Naive thymus-derived CD8-positive, alpha-beta T cell (primary cell): ENCODE data around the gene EIF3I. TPM values are rescaled to one million over a fixed set of nuclear protein-coding genes. Genes with fewer than 3 reads are reported as not detected.

ENCODE experiments used
- ATAC-seq, 2 donors: fragments of 150-1000 bp; cut with Tn5 transposase in 1 of 2; sonication (Bioruptor Pico), chemical (Tn5 transposase) in 1 of 2; 1 replicate in 1 of 2; 2 replicates in 1 of 2; pipeline ENCODE4 v1.10.0; 2021; ENCODE audit warnings: mild to moderate bottlenecking in 2 of 2, moderate library complexity in 2 of 2
- POLR2A ChIA-PET: fragments of 350-600 bp; sonication (Branson Sonifier 250); formaldehyde crosslinking; loops from one replicate; lab custom pipeline; 2021; ENCODE audit warnings: antibody characterized with exemption; lab: Charles Lee
- DNase-seq, 10 donors: peaks; one replicate each; pipeline versions ENCODE4 v3.0.0 to v3.0.0-alpha.2; 2020 to 2022
- H3K27ac Mint-ChIP-seq, 10 donors: one replicate each; pipeline ENCODE4 v1.8.0; 2020 to 2022; ENCODE audit warnings: mild to moderate bottlenecking in 10 of 10, mixed read lengths in 10 of 10, moderate library complexity in 4 of 10, inconsistent platforms in 1 of 10
- H3K27me3 Mint-ChIP-seq, 5 donors: one replicate each; pipeline ENCODE4 v1.8.0; 2021 to 2022; ENCODE audit warnings: mixed read lengths in 5 of 5
- H3K36me3 Mint-ChIP-seq, 3 donors: one replicate each; pipeline ENCODE4 v1.8.0; 2020 to 2022; ENCODE audit warnings: mixed read lengths in 3 of 3, mild to moderate bottlenecking in 2 of 3, inconsistent platforms in 1 of 3
- H3K4me1 Mint-ChIP-seq, 4 donors: one replicate each; pipeline ENCODE4 v1.8.0; 2021 to 2022; ENCODE audit warnings: mixed read lengths in 4 of 4
- H3K4me3 Mint-ChIP-seq, 10 donors: one replicate each; pipeline ENCODE4 v1.8.0; 2020 to 2022; ENCODE audit warnings: mild to moderate bottlenecking in 10 of 10, mixed read lengths in 10 of 10, moderate library complexity in 6 of 10, inconsistent platforms in 1 of 10
- H3K9me3 Mint-ChIP-seq, 9 donors: one replicate each; pipeline ENCODE4 v1.8.0; 2020 to 2022; ENCODE audit warnings: mixed read lengths in 9 of 9, mild to moderate bottlenecking in 3 of 9, inconsistent platforms in 1 of 9, moderate library complexity in 1 of 9
- polyA plus RNA-seq, 3 donors: library from polyadenylated mRNA; unstranded; fragments of 300-500 nt; fragmentation: Illumina TruSeq; gene quantifications; one replicate each; pipeline ENCODE4 v1.2.3, GENCODE V29; 2021
- total RNA-seq, 8 experiments: library from RNA in 2 of 8; stranded (reverse) in 2 of 8; gene quantifications; one replicate each; pipeline ENCODE4 v1.2.3 and lab custom pipeline; 2021 to 2026

The EIF3I gene
- total RNA-seq (10 to 100 TPM; 80.3 to 96.9 TPM), polyA plus RNA-seq (100 to 1,000 TPM; 167 to 181 (median 179) TPM), total RNA-seq (lab: John Stamatoyannopoulos, UW) (116 to 394 (median 159) reads per million in 6 experiments)

GRCh38 chr1:32221980-32222755, at the start of gene EIF3I, which contains the start of gene TMEM234:
EIF3I (plus strand) TSS chr1:32222407; CDS start chr1:32222442, 35 bp downstream.
TMEM234 (minus strand) TSS chr1:32222353; CDS start chr1:32222322, 31 bp downstream.
- peaks cover 14 to 53% (median 41%) of the 10 kb centered on the region in 4 donors for H3K4me1 Mint-ChIP-seq
- DNase-seq (peak; percentile 75 to 95 (median 90)), ATAC-seq (peak; percentile 89 to 95)
- no peaks in the 10 kb centered on the region for H3K27me3 Mint-ChIP-seq
- POLR2A ChIA-PET, result interaction anchor here (0.5 to 50.5 kb wide), 7 partner anchors 16 to 564 kb away, joined by 3 to 2080 read pairs (median 7); partner anchors contain the start of genes FAM167B, HDAC1, IQCC and LCK
- H3K9me3 Mint-ChIP-seq, result no peaks in the 10 kb centered on the region
- H3K36me3 Mint-ChIP-seq, result peaks cover 0 to 44% (median 0%) of the 10 kb centered on the region in 3 donors
- H3K27ac Mint-ChIP-seq, result peak within 1 kb of the TSS; percentile 95 to 100 (median 99)
- H3K4me3 Mint-ChIP-seq, result peak within 1 kb of the TSS; percentile 90 to 99 (median 96)

- H3K9me3 Mint-ChIP-seq, result no peaks in the 10 kb centered on the region
- no peak for ATAC-seq
- peaks cover 10 to 18% (median 16%) of the 10 kb centered on the region in 4 donors for H3K4me1 Mint-ChIP-seq
- no peak for DNase-seq
- H3K27me3 Mint-ChIP-seq, result no peaks in the 10 kb centered on the region
- peak overlapping the region in 1 of 10 donors; percentile 17 for H3K4me3 Mint-ChIP-seq
- H3K36me3 Mint-ChIP-seq, result peaks cover 6 to 56% (median 20%) of the 10 kb centered on the region in 3 donors
- peak overlapping the region in 7 of 10 donors; percentile 28 to 92 (median 47) for H3K27ac Mint-ChIP-seq
- POLR2A ChIA-PET, result interaction anchor here (0.5 to 1.6 kb wide), 3 partner anchors 43 to 165 kb away, joined by 3 to 4 read pairs (median 3); no protein-coding TSS in a partner anchor
Observed at GRCh38 chr1:32172621-32173245, 49.5 kb upstream of the EIF3I start.

- Mint-ChIP-seq H3K27ac (peak overlapping the region; percentile 85 to 98 (median 95)), H3K4me1 (peaks cover 24 to 39% (median 32%) of the 10 kb centered on the region in 4 donors), H3K27me3 (no peaks in the 10 kb centered on the region), H3K36me3 (peaks cover 0 to 28% (median 0%) of the 10 kb centered on the region in 3 donors), H3K9me3 (no peaks in the 10 kb centered on the region), H3K4me3 (peak overlapping the region; percentile 84 to 95 (median 90))
- DNase-seq (no peak), ATAC-seq (no peak)
- POLR2A ChIA-PET, result interaction anchor here (0.6 to 3.6 kb wide), 23 partner anchors 9 to 473 kb away, joined by 3 to 23 read pairs (median 5); partner anchors contain the start of genes BSDC1, CCDC28B, HDAC1 and IQCC
Observed at GRCh38 chr1:32178380-32179192, 43.6 kb upstream of the EIF3I start.

GRCh38 chr1:32179193-32179442, 43.1 kb upstream of the EIF3I start:
- Mint-ChIP-seq H3K9me3 (no peaks in the 10 kb centered on the region), H3K27ac (peak overlapping the region; percentile 85 to 98 (median 95)), H3K27me3 (no peaks in the 10 kb centered on the region), H3K36me3 (peaks cover 0 to 33% (median 0%) of the 10 kb centered on the region in 3 donors), H3K4me3 (peak overlapping the region; percentile 84 to 95 (median 90)), H3K4me1 (peaks cover 26 to 44% (median 37%) of the 10 kb centered on the region in 4 donors)
- no peak for DNase-seq
- POLR2A ChIA-PET, result interaction anchor here (0.6 to 3.6 kb wide), 24 partner anchors 9 to 472 kb away, joined by 3 to 23 read pairs (median 4); partner anchors contain the start of genes BSDC1, CCDC28B, HDAC1 and IQCC
- no peak for ATAC-seq

DNA sequence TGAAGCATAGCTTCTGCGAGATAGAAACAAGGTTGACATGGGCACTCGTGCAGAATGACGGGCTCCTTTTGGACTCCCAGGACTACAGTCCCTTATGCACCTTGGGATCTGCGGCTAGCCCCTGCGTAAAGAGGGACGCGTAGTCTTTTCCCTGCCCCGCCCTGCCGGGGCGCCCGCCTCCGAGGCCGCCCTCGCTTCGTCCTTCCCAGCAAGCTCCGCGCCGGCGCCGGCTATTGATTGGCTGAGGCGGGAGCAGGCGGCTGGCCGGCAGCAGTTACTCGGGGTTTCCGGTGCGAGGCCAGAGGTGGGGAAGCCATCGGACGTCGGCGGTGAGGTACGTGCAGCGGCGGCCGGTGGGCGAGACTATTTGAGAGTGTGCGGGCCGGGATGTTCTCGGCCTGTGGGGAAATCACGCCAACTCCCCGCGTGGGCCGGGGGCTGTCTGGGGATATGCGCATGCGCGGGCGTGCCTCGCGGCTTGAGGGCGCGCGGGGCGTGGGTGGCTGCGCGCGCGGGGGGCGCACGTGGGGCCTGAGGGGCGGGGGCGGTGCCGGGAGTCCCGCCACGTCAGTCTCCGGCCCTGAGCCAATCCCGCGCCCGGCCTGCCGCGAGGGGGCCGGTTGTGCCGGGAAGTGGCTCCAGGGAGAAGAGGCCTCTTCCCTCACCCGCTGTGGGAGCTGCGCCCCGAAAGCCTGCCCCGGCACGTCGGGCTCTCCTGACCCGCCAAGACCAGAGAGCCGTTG, 42.6 kb upstream of the EIF3I start, which contains the start of gene TXLNA:
Gene TXLNA (plus strand): TSS at position 233 of the 743 bp plus-strand sequence. CDS start 671 bp downstream, outside the sequence.
- H3K9me3 Mint-ChIP-seq, result no peaks in the 10 kb centered on the region
- no peaks in the 10 kb centered on the region for H3K27me3 Mint-ChIP-seq
- H3K4me1 Mint-ChIP-seq, result peaks cover 27 to 49% (median 42%) of the 10 kb centered on the region in 4 donors
- ATAC-seq, result peak; percentile 87 to 88
- H3K36me3 Mint-ChIP-seq, result peaks cover 0 to 34% (median 3%) of the 10 kb centered on the region in 3 donors
- peak; percentile 76 to 93 (median 88) for DNase-seq
- peak within 1 kb of the TSS; percentile 85 to 98 (median 95) for H3K27ac Mint-ChIP-seq
- peak within 1 kb of the TSS; percentile 86 to 95 (median 91) for H3K4me3 Mint-ChIP-seq
- POLR2A ChIA-PET, result interaction anchor here (0.6 to 3.6 kb wide), 31 partner anchors 8 to 472 kb away, joined by 3 to 23 read pairs (median 4); partner anchors contain the start of genes BSDC1, CCDC28B, HDAC1 and IQCC

GRCh38 chr1:32180186-32181060, 41.8 kb upstream of the EIF3I start:
- Mint-ChIP-seq H3K27ac (peak overlapping the region; percentile 83 to 95 (median 88)), H3K4me1 (peaks cover 30 to 54% (median 48%) of the 10 kb centered on the region in 4 donors), H3K36me3 (peaks cover 0 to 39% (median 5%) of the 10 kb centered on the region in 3 donors), H3K4me3 (peak overlapping the region; percentile 85 to 95 (median 91)), H3K27me3 (no peaks in the 10 kb centered on the region), H3K9me3 (no peaks in the 10 kb centered on the region)
- POLR2A ChIA-PET, result interaction anchor here (0.7 to 3.6 kb wide), 16 partner anchors 9 to 156 kb away, joined by 3 to 23 read pairs (median 6); partner anchors contain the start of genes CCDC28B, HDAC1, IQCC and KPNA6
- peak in 1 of 2 donors; percentile 13 for ATAC-seq
- DNase-seq, result peak in 5 of 10 donors; percentile 19 to 68 (median 29)

GRCh38 chr1:32181065-32181464, 41.1 kb upstream of the EIF3I start:
- no peaks in the 10 kb centered on the region for H3K9me3 Mint-ChIP-seq
- ATAC-seq, result no peak
- H3K4me1 Mint-ChIP-seq, result peaks cover 32 to 55% (median 50%) of the 10 kb centered on the region in 4 donors
- H3K4me3 Mint-ChIP-seq, result peak overlapping the region; percentile 85 to 95 (median 91)
- peak overlapping the region in 9 of 10 donors; percentile 84 to 95 (median 88) for H3K27ac Mint-ChIP-seq
- POLR2A ChIA-PET, result interaction anchor here (1.2 to 3.6 kb wide), 6 partner anchors 10 to 108 kb away, joined by 3 to 23 read pairs (median 16); partner anchors contain the start of genes CCDC28B, IQCC, KPNA6 and TMEM39B
- peaks cover 0 to 45% (median 5%) of the 10 kb centered on the region in 3 donors for H3K36me3 Mint-ChIP-seq
- H3K27me3 Mint-ChIP-seq, result no peaks in the 10 kb centered on the region
- no peak for DNase-seq

GRCh38 chr1:32181563-32181962, 40.6 kb upstream of the EIF3I start:
- H3K36me3 Mint-ChIP-seq, result peaks cover 0 to 50% (median 5%) of the 10 kb centered on the region in 3 donors

DNA sequence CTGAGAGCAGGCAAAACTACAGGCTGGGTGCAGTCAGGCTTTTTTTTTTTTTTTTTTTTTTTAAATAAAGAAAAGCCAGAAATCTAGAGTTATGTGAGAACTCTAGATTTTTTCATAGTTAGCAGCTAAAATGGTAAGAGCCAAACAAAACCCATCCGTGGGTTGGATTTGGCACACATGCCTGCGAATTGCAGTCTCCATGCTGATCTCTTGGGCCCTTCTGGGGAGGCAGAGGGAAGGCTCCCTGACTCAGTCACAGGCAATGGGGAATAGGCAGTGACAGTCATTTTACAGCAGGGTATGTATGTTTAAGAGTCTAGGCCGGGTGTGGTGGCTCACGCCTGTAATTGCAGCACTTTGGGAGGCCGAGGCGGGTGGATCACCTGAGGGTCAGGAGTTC, 40.1 kb upstream of the EIF3I start:
- H3K4me3 Mint-ChIP-seq, result peak overlapping the region in 4 of 10 donors; percentile 13 to 88 (median 43)
- POLR2A ChIA-PET, result interaction anchor here (0.6 to 3.6 kb wide), 6 partner anchors 18 to 109 kb away, joined by 3 to 16 read pairs (median 4); partner anchors contain the start of genes CCDC28B, IQCC, KPNA6 and TMEM39B

More at GRCh38 chr1:32181563-32181962, 40.6 kb upstream of the EIF3I start:
- no peaks in the 10 kb centered on the region for H3K27me3 Mint-ChIP-seq
- no peak for DNase-seq
- ATAC-seq, result no peak
- POLR2A ChIA-PET, result interaction anchor here (0.7 to 3.6 kb wide), 5 partner anchors 19 to 108 kb away, joined by 3 to 23 read pairs (median 3); partner anchors contain the start of genes CCDC28B, IQCC, KPNA6 and TMEM39B
- H3K9me3 Mint-ChIP-seq, result no peaks in the 10 kb centered on the region
- H3K27ac Mint-ChIP-seq, result peak overlapping the region in 8 of 10 donors; percentile 18 to 92 (median 84)
- peaks cover 37 to 60% (median 55%) of the 10 kb centered on the region in 4 donors for H3K4me1 Mint-ChIP-seq
- peak overlapping the region; percentile 26 to 94 (median 88) for H3K4me3 Mint-ChIP-seq

More for the DNA sequence above, 40.1 kb upstream of the EIF3I start:
- Mint-ChIP-seq H3K36me3 (peaks cover 0 to 54% (median 5%) of the 10 kb centered on the region in 3 donors), H3K27me3 (no peaks in the 10 kb centered on the region), H3K9me3 (no peaks in the 10 kb centered on the region), H3K4me1 (peaks cover 38 to 61% (median 56%) of the 10 kb centered on the region in 4 donors), H3K27ac (peak overlapping the region in 3 of 10 donors; percentile 43 to 67 (median 58))
- no peak for DNase-seq
- ATAC-seq, result no peak
